DOHH2 (cell line): ENCODE measurements around the gene GBE1.

Experiments
- H3F3A ChIP-seq: fragments of 200-600 bp; sonication (generic), shearing (Covaris generic); 2 replicates; pipeline ENCODE4 v1.6.0; 2016; ENCODE audit warnings: antibody characterized with exemption, mild to moderate bottlenecking; ENCODE audit not compliant: control insufficient read depth, insufficient read depth
- H3K27ac ChIP-seq: fragments of 200-600 bp; sonication (generic); 2 replicates; pipeline ENCODE4 v1.5.1; 2014; ENCODE audit warnings: low read depth, mild to moderate bottlenecking, low read length, moderate library complexity
- H3K27me3 ChIP-seq: fragments of 200-600 bp; sonication (generic); 2 replicates; pipeline ENCODE4 v1.6.1; 2014; ENCODE audit warnings: mild to moderate bottlenecking, low read length, mixed read lengths; ENCODE audit not compliant: control insufficient read depth
- H3K36me3 ChIP-seq: fragments of 200-600 bp; sonication (generic); 2 replicates; pipeline ENCODE4 v1.6.1; 2014; ENCODE audit warnings: mild to moderate bottlenecking, low read length, moderate library complexity, mixed read lengths; ENCODE audit not compliant: control insufficient read depth
- H3K4me1 ChIP-seq: fragments of 200-600 bp; sonication (generic); 2 replicates; pipeline ENCODE4 v1.6.1; 2014; ENCODE audit warnings: mild to moderate bottlenecking, low read length, mixed read lengths; ENCODE audit not compliant: control insufficient read depth
- H3K4me2 ChIP-seq: fragments of 200-600 bp; sonication (generic); 2 replicates; pipeline ENCODE4 v1.6.0; 2014; ENCODE audit warnings: mild to moderate bottlenecking, low read length, moderate library complexity
- H3K4me3 ChIP-seq: fragments of 200-600 bp; sonication (generic); 2 replicates; pipeline ENCODE4 v1.5.1; 2014; ENCODE audit warnings: mild to moderate bottlenecking, low read length, mixed read lengths
- H3K79me2 ChIP-seq: fragments of 200-600 bp; sonication (generic); 2 replicates; pipeline ENCODE4 v1.6.1; 2014; ENCODE audit warnings: mild to moderate bottlenecking, low read length, mixed read lengths; ENCODE audit not compliant: control insufficient read depth
- H3K9me2 ChIP-seq: fragments of 200-600 bp; sonication (generic); replicated peaks from 2 replicates; pipeline ENCODE4 v1.6.1; 2014; ENCODE audit warnings: mild to moderate bottlenecking, low read length, mixed read lengths; ENCODE audit not compliant: control insufficient read depth
- H3K9me3 ChIP-seq: fragments of 200-600 bp; sonication (generic); 2 replicates; pipeline ENCODE4 v1.6.1; 2014; ENCODE audit warnings: antibody characterized with exemption, low read length, mixed read lengths; ENCODE audit not compliant: control insufficient read depth, insufficient read depth
- H4K20me1 ChIP-seq: fragments of 200-600 bp; sonication (generic); 2 replicates; pipeline ENCODE4 v1.6.0; 2014; ENCODE audit warnings: low read depth, mild to moderate bottlenecking, antibody characterized with exemption, low read length, moderate library complexity; ENCODE audit not compliant: control insufficient read depth, insufficient read depth
- EZH2phosphoT487 ChIP-seq: fragments of 200-600 bp; sonication (generic); IDR thresholded peaks from 2 replicates; pipeline ENCODE4 v1.6.1; 2017; ENCODE audit warnings: borderline replicate concordance, mild to moderate bottlenecking, antibody characterized with exemption, low read length, moderate library complexity, mixed read lengths
- TF ChIP-seq, protein P1 (sequence below): fragments of 200-600 bp; sonication (generic); IDR thresholded peaks from one replicate; pipeline ENCODE4 v1.5.1; 2014; ENCODE audit warnings: antibody characterized with exemption, mild to moderate bottlenecking, low read depth, low read length; ENCODE audit not compliant: poor library complexity, severe bottlenecking

GBE1 gene

DNA sequence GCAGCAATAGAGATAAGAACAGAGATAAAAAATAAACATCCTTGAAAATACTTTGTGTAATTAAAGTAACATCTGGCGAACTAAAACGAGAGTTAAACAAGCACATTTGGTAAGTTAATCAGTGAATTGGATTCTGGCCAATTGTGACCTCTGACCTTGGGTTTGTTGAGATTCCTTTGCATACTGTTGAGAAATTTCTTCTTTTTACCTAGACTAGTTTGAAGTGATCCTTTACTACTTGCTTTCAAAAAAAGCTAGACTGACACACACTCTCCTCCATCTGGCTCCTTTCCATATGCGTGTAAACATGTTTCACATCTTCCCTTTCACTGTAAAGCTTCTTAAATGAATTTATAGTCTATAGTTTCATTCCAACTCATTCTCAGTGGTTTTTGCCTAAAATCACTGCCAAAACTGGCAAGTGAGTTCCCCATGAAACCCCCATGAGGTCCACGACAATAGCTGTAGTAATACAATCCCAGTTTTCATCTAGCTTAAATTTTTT lies 17.3 kb upstream of the GBE1 start:
- Histone ChIP-seq H3K27me3 (no peaks in the 10 kb centered on the region), H3K4me3 (no peak overlapping the region), H3F3A (no peaks in the 10 kb centered on the region), H4K20me1 (no peaks in the 10 kb centered on the region), H3K9me2 (no peaks in the 10 kb centered on the region), H3K27ac (no peak overlapping the region), H3K79me2 (no peaks in the 10 kb centered on the region), H3K4me2 (no peak overlapping the region), H3K9me3 (peaks cover 4% of the 10 kb centered on the region; the same call in 1 of the 2 replicates), H3K36me3 (no peaks in the 10 kb centered on the region), H3K4me1 (no peaks in the 10 kb centered on the region)
- no peak for TF ChIP-seq EZH2phosphoT487
- TF ChIP-seq, protein P1, sequence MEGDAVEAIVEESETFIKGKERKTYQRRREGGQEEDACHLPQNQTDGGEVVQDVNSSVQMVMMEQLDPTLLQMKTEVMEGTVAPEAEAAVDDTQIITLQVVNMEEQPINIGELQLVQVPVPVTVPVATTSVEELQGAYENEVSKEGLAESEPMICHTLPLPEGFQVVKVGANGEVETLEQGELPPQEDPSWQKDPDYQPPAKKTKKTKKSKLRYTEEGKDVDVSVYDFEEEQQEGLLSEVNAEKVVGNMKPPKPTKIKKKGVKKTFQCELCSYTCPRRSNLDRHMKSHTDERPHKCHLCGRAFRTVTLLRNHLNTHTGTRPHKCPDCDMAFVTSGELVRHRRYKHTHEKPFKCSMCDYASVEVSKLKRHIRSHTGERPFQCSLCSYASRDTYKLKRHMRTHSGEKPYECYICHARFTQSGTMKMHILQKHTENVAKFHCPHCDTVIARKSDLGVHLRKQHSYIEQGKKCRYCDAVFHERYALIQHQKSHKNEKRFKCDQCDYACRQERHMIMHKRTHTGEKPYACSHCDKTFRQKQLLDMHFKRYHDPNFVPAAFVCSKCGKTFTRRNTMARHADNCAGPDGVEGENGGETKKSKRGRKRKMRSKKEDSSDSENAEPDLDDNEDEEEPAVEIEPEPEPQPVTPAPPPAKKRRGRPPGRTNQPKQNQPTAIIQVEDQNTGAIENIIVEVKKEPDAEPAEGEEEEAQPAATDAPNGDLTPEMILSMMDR, result no peak

DNA sequence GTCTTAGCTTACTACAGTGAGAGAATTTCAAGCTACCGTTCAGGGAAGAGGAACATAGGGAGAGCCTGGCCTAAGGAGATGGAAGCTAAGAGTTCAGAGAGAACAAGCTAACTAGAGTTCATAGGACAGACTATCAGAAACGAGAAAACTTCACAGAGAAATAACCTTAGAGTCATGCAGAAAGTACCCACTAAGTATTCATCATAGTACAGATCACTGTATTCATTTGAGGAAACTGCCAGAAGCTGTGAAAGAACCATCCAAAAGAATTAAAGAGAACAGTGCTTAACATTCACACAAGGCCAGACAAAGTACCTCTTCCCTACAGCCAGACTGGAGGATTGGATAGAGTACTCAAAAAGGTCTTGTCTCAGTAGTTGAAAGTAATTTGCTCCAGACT lies 15.2 kb upstream of the GBE1 start:
- Histone ChIP-seq H3K4me1 (no peaks in the 10 kb centered on the region), H4K20me1 (no peaks in the 10 kb centered on the region), H3F3A (no peaks in the 10 kb centered on the region), H3K4me2 (no peak overlapping the region), H3K4me3 (no peak overlapping the region), H3K79me2 (no peaks in the 10 kb centered on the region), H3K9me3 (peaks cover 4% of the 10 kb centered on the region; the same call in 1 of the 2 replicates), H3K9me2 (no peaks in the 10 kb centered on the region), H3K27ac (no peak overlapping the region), H3K27me3 (no peaks in the 10 kb centered on the region), H3K36me3 (no peaks in the 10 kb centered on the region)
- TF ChIP-seq, protein P1, result no peak
- no peak for TF ChIP-seq EZH2phosphoT487

DNA sequence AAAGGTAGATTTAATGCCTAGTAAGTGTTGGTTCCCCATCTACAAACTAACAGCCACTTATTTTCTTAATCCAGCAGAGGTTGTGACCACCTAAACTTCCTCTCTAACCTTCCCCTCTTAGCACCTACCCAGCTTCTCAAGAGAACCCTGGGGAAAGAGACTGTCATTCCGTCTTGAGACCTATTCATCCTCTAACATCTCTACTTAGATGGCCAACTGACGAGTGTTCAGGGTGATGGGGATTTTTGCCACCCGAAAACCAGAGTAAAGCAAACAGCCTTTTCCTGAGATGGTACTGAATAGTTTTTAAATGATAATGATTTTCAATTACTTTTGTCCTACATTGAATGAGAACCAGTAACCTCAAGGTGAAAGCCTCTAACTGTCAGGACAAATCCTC lies 9.3 kb upstream of the GBE1 start:
- no peaks in the 10 kb centered on the region for H4K20me1 ChIP-seq
- H3K4me2 ChIP-seq, result no peak overlapping the region
- TF ChIP-seq, protein P1, result no peak
- no peak for TF ChIP-seq EZH2phosphoT487
- H3F3A ChIP-seq, result no peaks in the 10 kb centered on the region
- H3K79me2 ChIP-seq, result no peaks in the 10 kb centered on the region
- H3K9me3 ChIP-seq, result no peaks in the 10 kb centered on the region; the same call in 1 of the 2 replicates
- H3K9me2 ChIP-seq, result no peaks in the 10 kb centered on the region
- no peak overlapping the region for H3K4me3 ChIP-seq
- H3K27ac ChIP-seq, result no peak overlapping the region
- H3K4me1 ChIP-seq, result no peaks in the 10 kb centered on the region
- no peaks in the 10 kb centered on the region for H3K27me3 ChIP-seq
- no peaks in the 10 kb centered on the region for H3K36me3 ChIP-seq
